PFSK-1 (cell line): ENCODE data around the gene NUDT3.

ENCODE experiments used
- POLR2AphosphoS5 ChIP-seq: IDR thresholded peaks from 2 replicates; pipeline ENCODE4 v1.6.1; 2012; ENCODE audit warnings: low read depth, mild to moderate bottlenecking, control low read depth, low read length, moderate library complexity
- SIN3A ChIP-seq: IDR thresholded peaks from 2 replicates; pipeline ENCODE4 v1.6.1; 2012; ENCODE audit warnings: mild to moderate bottlenecking, low read length, moderate library complexity, borderline replicate concordance; ENCODE audit not compliant: insufficient read depth
- TAF1 ChIP-seq: IDR thresholded peaks from 2 replicates; pipeline ENCODE4 v1.6.1; 2012; ENCODE audit warnings: low read length, control low read depth, borderline replicate concordance; ENCODE audit not compliant: insufficient read depth
- TF ChIP-seq, protein P1 (sequence below), 2 experiments: IDR thresholded peaks; 2 replicates each; pipeline versions ENCODE4 v1.6.1 to v1.8.0; 2011 to 2012; ENCODE audit warnings: low read depth in 2 of 2, low read length in 2 of 2, control low read depth in 1 of 2, inconsistent platforms in 1 of 2, mild to moderate bottlenecking in 1 of 2, moderate library complexity in 1 of 2; ENCODE audit not compliant: insufficient read depth in 1 of 2

DNA sequence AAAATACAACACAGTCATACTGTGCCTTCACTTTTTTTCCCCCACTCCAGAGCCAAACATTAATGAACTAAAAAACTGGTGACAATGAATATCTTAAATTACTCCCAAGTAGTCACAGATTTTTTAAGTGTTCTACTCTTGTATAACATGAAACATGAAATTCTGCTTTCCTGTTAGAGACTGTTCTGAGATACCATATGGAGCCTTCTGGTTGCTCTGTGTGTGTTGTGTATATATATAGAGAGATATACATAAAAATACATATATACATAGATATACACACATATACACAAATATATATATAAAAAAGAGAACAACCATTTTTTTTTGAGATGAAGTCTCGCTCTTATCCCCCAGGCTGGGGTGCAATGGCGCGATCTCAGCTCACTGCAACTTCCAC lies 63.5 kb downstream of the NUDT3 start:
- TF ChIP-seq, protein P1, sequence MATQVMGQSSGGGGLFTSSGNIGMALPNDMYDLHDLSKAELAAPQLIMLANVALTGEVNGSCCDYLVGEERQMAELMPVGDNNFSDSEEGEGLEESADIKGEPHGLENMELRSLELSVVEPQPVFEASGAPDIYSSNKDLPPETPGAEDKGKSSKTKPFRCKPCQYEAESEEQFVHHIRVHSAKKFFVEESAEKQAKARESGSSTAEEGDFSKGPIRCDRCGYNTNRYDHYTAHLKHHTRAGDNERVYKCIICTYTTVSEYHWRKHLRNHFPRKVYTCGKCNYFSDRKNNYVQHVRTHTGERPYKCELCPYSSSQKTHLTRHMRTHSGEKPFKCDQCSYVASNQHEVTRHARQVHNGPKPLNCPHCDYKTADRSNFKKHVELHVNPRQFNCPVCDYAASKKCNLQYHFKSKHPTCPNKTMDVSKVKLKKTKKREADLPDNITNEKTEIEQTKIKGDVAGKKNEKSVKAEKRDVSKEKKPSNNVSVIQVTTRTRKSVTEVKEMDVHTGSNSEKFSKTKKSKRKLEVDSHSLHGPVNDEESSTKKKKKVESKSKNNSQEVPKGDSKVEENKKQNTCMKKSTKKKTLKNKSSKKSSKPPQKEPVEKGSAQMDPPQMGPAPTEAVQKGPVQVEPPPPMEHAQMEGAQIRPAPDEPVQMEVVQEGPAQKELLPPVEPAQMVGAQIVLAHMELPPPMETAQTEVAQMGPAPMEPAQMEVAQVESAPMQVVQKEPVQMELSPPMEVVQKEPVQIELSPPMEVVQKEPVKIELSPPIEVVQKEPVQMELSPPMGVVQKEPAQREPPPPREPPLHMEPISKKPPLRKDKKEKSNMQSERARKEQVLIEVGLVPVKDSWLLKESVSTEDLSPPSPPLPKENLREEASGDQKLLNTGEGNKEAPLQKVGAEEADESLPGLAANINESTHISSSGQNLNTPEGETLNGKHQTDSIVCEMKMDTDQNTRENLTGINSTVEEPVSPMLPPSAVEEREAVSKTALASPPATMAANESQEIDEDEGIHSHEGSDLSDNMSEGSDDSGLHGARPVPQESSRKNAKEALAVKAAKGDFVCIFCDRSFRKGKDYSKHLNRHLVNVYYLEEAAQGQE (IDR thresholded peaks at IDR 0.05; ENCODE audit: insufficient read depth in 1 of 2, low read depth in 2 of 2, low read length in 2 of 2), result no peak
- TF ChIP-seq POLR2AphosphoS5 (no peak), SIN3A (no peak), TAF1 (no peak)
